ENCODE results near the gene SLC6A3. TPM values are rescaled to one million over a fixed set of nuclear protein-coding genes. Genes with fewer than 3 reads are reported as not detected.

SLC6A3 gene
- total and polyA plus RNA-seq, 5 donors from 2014 or later = 0.27 TPM; not detected in 4

DNA sequence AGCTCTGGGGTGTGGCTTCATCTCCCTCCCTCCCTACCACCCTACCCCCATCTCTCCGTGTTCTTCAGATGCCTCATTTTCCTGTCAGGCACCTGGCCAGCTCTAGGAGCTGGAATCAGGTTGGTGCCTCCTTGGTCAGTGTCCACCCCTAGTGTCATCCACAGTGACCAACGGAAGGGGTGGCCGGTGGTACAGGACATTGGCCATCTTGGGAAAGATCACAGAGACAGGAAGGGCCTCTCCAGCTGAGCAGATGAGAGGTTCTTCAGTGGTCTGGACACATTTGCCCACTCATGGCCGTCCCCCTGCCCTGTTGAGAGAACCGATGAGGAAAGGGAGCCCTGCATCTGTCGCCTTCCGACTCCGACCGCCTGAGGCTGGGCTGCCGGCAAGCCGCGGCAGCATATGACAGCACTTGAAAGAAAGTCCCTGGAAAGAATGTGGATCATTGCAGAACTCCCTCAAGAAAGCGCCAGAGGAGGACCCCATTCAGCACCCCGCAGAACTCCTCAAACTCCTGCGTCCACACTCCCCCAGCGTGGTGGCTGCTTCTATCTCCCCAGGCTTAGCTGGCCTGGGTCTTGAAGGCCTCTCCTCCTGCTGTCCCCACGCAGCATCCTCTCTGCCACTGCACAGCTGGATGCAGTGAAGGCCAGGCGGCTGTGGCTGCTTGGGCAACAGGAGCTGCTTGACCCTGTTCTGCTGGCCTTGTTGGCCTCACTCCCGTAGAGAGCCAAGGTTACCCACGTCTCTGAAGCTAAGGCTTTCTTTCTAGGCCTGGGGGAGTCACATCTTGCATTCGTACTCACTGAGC, 98.4 kb downstream of the SLC6A3 start:
- Histone ChIP-seq H3K9me3 (ENCODE audit: control insufficient read depth in 2 of 2, low read length in 2 of 2) (no peaks in the 10 kb centered on the region), H3K36me3 (ENCODE audit: control insufficient read depth, insufficient read depth, low read length) (peaks cover 9% of the 10 kb centered on the region), H3K27me3 (ENCODE audit: control insufficient read depth, insufficient read depth, low read length) (no peaks in the 10 kb centered on the region), H3K4me3 (ENCODE audit: low read depth, low read length) (no peak overlapping the region), H3K27ac (ENCODE audit: insufficient read depth, low read length, poor library complexity, severe bottlenecking) (no peak overlapping the region), H3K4me1 (ENCODE audit: control insufficient read depth, insufficient read depth, low read length, poor library complexity, severe bottlenecking) (peaks cover 30% of the 10 kb centered on the region)
- Mint-ChIP-seq H3K27ac (peak overlapping the region in 1 of 3 donors; percentile 91), H3K36me3 (peaks cover 4% of the 10 kb centered on the region), H3K4me1 (peaks cover 0 to 36% (median 20%) of the 10 kb centered on the region in 4 donors), H3K9me3 (no peaks in the 10 kb centered on the region), H3K4me3 (peak overlapping the region; percentile 82 to 90 (median 88)), H3K27me3 (no peaks in the 10 kb centered on the region)
- DNase-seq (no peak), ATAC-seq (ENCODE audit: low read depth in 2 of 2) (no peak)

DNA sequence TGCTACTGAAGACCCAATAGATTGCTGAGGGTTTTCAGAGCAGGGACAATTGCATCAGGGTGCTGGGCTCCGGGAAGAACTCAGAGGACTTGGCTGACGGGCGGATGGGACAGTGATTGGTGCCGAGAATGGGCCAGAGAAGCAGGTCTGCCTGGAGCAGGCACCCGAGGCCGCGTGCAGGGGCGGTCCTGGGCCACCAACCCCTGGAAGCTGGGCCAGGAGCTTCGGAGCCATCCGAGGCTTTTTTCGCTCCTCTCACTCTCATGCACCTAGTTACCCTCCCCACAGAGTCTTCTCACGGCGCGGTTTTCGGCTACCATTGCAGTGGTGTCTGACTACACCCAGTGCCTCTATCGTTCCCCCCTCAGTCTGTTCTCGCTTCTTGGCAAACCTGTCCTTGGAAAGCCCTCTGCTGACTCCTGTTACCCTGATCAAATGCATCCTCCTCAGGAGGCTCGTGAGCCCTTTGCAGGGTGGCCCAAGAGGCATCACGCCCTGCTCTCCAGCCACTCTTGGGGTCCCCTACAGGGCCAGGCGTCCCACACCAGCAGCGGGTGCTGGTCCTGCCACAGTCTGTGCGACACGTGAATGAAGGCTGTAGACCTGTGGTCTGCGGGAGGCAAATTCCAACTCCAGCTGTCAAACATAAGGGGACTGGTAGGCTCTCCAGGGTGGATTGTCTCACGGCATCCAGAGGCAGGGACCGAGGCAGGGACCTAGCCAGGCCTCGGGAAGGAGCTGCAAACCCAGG, 99.2 kb downstream of the SLC6A3 start:
- ATAC-seq (ENCODE audit: low read depth in 2 of 2) = no peak
- H3K36me3 Mint-ChIP-seq = peaks cover 10% of the 10 kb centered on the region
- Histone ChIP-seq H3K36me3 (ENCODE audit: control insufficient read depth, insufficient read depth, low read length) (peaks cover 16% of the 10 kb centered on the region), H3K27me3 (ENCODE audit: control insufficient read depth, insufficient read depth, low read length) (no peaks in the 10 kb centered on the region), H3K4me3 (ENCODE audit: low read depth, low read length) (peak overlapping the region; percentile 44), H3K27ac (ENCODE audit: insufficient read depth, low read length, poor library complexity, severe bottlenecking) (no peak overlapping the region), H3K4me1 (ENCODE audit: control insufficient read depth, insufficient read depth, low read length, poor library complexity, severe bottlenecking) (peaks cover 30% of the 10 kb centered on the region), H3K9me3 (ENCODE audit: control insufficient read depth in 2 of 2, low read length in 2 of 2) (no peaks in the 10 kb centered on the region)
- DNase-seq = no peak
- peak overlapping the region; percentile 82 to 91 (median 91) for H3K27ac Mint-ChIP-seq
- H3K4me3 Mint-ChIP-seq = peak overlapping the region; percentile 82 to 90 (median 88)
- H3K4me1 Mint-ChIP-seq = peaks cover 0 to 40% (median 24%) of the 10 kb centered on the region in 4 donors
- H3K27me3 Mint-ChIP-seq = no peaks in the 10 kb centered on the region
- H3K9me3 Mint-ChIP-seq = no peaks in the 10 kb centered on the region

DNA sequence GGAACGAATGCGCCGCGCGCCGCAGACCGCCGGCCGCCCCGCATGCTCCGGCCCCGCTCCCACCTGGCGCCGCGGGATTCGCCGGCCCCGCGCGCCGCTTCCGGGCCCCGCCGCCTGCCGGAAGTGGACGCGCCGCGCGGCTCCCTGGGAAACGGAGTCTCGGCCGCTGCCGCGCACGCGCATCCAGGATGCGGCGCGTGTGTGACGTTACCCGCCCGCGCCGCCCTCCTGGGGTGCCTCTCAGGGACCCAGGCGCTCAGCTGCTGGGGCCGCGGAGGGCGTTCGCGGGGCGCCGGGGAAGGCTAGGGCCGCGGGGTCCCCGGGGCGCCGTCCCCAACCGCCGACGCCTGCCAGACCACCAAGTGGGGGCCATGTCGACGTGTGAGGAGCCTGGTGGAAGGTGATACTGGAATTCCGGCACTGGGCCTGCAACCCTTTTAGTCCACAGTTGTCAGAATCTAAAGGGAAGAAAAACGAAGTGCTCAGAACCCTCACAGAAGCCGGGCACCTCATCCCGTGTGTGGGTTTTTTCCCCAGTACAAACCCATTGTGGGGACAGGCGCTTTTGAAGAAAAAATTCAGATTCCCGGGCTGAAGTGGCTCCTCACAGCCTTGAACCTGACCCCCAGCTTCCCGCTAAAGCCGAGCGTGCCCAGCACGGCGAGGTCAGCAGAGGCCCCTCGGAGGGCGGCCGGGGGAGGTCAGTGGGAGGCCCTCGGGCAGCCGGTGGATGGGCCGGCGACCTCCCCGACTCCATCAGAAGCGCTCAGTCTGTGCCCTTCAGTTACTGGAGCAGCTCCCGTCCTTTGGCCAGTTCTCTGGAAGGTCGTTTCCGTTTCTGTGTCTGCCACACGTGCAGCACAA, 100.0 kb downstream of the SLC6A3 start, which contains the start of gene CLPTM1L:
TSS of gene CLPTM1L (minus strand) at position 125 of the 864 bp plus-strand sequence. CDS start 258 bp downstream, outside the sequence.
- H3K4me1 Mint-ChIP-seq = peaks cover 0 to 49% (median 27%) of the 10 kb centered on the region in 4 donors

DNA sequence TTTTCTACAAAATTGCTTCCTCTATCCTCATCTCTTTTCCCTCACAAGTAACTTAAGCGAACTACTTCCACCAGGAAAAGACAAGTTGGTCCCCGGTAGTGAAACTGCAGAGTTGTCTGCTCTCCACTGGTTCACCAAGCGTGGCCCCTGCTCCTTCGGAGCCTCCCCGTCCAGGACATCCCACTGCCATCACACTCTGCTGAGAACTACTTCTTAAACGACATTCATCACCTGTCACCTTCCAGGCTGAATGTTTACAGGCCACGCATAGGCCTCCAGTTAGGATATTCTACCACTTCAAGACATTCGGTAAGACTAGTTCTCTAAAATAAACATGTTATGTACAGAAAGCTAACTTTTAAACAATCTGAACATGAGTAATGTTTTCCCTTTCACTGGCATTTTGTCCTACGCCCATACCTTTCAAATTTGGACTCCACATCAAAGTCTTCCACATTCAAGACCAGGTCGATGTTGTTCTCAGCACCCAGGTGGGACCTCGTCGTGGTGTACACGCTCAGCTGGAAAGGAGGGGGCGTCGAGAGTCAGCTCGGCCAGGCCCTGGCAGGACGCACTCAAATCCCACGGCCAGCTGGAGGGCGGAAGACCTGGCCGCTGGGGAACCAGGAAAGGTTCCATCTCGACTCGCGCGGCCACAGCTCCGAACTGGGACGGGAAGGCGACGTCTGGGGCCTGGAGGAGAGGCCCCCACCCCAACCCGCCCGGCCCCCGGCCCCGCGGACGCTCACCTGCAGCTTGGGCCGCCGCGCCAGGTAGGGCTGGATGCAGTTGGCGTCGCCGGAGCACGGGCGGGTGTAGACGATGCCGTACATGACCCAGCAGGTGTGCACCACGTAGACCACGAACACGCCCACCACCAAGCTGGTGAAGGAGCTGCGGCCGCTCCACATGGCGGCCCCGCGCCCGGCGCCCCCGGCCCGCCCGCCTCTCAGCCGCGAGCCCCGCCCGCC, 101.0 kb downstream of the SLC6A3 start:
- Histone ChIP-seq H3K27ac (ENCODE audit: insufficient read depth, low read length, poor library complexity, severe bottlenecking) (peak overlapping the region; percentile 47), H3K4me3 (ENCODE audit: low read depth, low read length) (peak overlapping the region; percentile 77), H3K27me3 (ENCODE audit: control insufficient read depth, insufficient read depth, low read length) (no peaks in the 10 kb centered on the region), H3K9me3 (ENCODE audit: control insufficient read depth in 2 of 2, low read length in 2 of 2) (no peaks in the 10 kb centered on the region), H3K4me1 (ENCODE audit: control insufficient read depth, insufficient read depth, low read length, poor library complexity, severe bottlenecking) (peaks cover 30% of the 10 kb centered on the region), H3K36me3 (ENCODE audit: control insufficient read depth, insufficient read depth, low read length) (peaks cover 28% of the 10 kb centered on the region)
- Mint-ChIP-seq H3K4me1 (peaks cover 0 to 52% (median 30%) of the 10 kb centered on the region in 4 donors), H3K36me3 (peaks cover 17% of the 10 kb centered on the region), H3K27me3 (no peaks in the 10 kb centered on the region), H3K4me3 (peak overlapping the region; percentile 91 to 94 (median 92)), H3K9me3 (no peaks in the 10 kb centered on the region), H3K27ac (peak overlapping the region; percentile 85 to 89 (median 88))
- peak in 1 of 3 donors; percentile 25 for DNase-seq
- ATAC-seq (ENCODE audit: low read depth in 2 of 2) = peak in 1 of 2 donors; percentile 16

More for the DNA sequence above, 100.0 kb downstream of the SLC6A3 start, which contains the start of gene CLPTM1L:
- H3K4me3 Mint-ChIP-seq = peak within 1 kb of the TSS; percentile 91 to 94 (median 92)
- DNase-seq (peak; percentile 85 to 93 (median 90)), ATAC-seq (ENCODE audit: low read depth in 2 of 2) (peak; percentile 90 to 91)
- Histone ChIP-seq H3K9me3 (ENCODE audit: control insufficient read depth in 2 of 2, low read length in 2 of 2) (no peaks in the 10 kb centered on the region), H3K4me1 (ENCODE audit: control insufficient read depth, insufficient read depth, low read length, poor library complexity, severe bottlenecking) (peaks cover 30% of the 10 kb centered on the region), H3K4me3 (ENCODE audit: low read depth, low read length) (peak within 1 kb of the TSS; percentile 81), H3K36me3 (ENCODE audit: control insufficient read depth, insufficient read depth, low read length) (peaks cover 23% of the 10 kb centered on the region), H3K27ac (ENCODE audit: insufficient read depth, low read length, poor library complexity, severe bottlenecking) (peak within 1 kb of the TSS; percentile 76), H3K27me3 (ENCODE audit: control insufficient read depth, insufficient read depth, low read length) (no peaks in the 10 kb centered on the region)
- H3K27ac Mint-ChIP-seq = peak within 1 kb of the TSS; percentile 85 to 91 (median 89)
- peaks cover 15% of the 10 kb centered on the region for H3K36me3 Mint-ChIP-seq
- no peaks in the 10 kb centered on the region for H3K9me3 Mint-ChIP-seq
- no peaks in the 10 kb centered on the region for H3K27me3 Mint-ChIP-seq

DNA sequence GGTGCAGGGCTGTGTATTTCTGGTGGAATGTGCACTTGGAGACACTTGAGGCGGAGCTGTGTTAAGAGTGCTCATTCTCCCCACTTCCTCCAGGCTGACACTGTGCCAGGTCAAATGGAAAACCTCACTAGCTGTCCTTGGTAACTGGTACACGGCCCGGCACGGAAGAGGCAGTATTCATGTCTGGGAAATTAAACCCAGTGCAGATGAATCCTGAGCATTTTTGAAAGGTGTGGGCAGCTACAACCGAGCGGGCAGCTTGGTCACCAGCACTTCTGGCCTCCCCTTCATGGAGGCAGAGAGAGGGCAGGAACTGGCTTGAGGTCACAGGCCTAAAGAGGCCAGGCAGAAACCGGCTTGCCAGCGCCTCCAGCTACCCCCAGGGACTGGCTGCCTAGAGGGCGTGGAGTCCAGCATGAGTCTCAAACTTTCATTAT, 101.9 kb downstream of the SLC6A3 start:
- Histone ChIP-seq H3K9me3 (ENCODE audit: control insufficient read depth in 2 of 2, low read length in 2 of 2) (no peaks in the 10 kb centered on the region), H3K4me3 (ENCODE audit: low read depth, low read length) (peak overlapping the region; percentile 77), H3K27me3 (ENCODE audit: control insufficient read depth, insufficient read depth, low read length) (no peaks in the 10 kb centered on the region), H3K4me1 (ENCODE audit: control insufficient read depth, insufficient read depth, low read length, poor library complexity, severe bottlenecking) (peaks cover 30% of the 10 kb centered on the region), H3K27ac (ENCODE audit: insufficient read depth, low read length, poor library complexity, severe bottlenecking) (no peak overlapping the region), H3K36me3 (ENCODE audit: control insufficient read depth, insufficient read depth, low read length) (peaks cover 33% of the 10 kb centered on the region)
- H3K4me3 Mint-ChIP-seq = peak overlapping the region; percentile 91 to 94 (median 92)
- peaks cover 0 to 52% (median 30%) of the 10 kb centered on the region in 4 donors for H3K4me1 Mint-ChIP-seq
- no peak for DNase-seq
- peak overlapping the region in 1 of 3 donors; percentile 89 for H3K27ac Mint-ChIP-seq
- no peak for ATAC-seq (ENCODE audit: low read depth in 2 of 2)
- H3K9me3 Mint-ChIP-seq = no peaks in the 10 kb centered on the region
- no peaks in the 10 kb centered on the region for H3K27me3 Mint-ChIP-seq
- peaks cover 17% of the 10 kb centered on the region for H3K36me3 Mint-ChIP-seq

Data from CD4-positive, CD25-positive, alpha-beta regulatory T cell (primary cell).